ENCODE measurements around the gene MRPS11. TPM values are rescaled to one million over a fixed set of nuclear protein-coding genes. Genes with fewer than 3 reads are reported as not detected.
"Not testable (repeated sequence)": the region's sequence is repeated elsewhere in the genome, so short reads cannot be mapped to it uniquely, and the experiment has no call there.

Gene MRPS11
- total RNA-seq, 2 experiments from 2014 or later = 76.7 to 78.1 TPM

DNA sequence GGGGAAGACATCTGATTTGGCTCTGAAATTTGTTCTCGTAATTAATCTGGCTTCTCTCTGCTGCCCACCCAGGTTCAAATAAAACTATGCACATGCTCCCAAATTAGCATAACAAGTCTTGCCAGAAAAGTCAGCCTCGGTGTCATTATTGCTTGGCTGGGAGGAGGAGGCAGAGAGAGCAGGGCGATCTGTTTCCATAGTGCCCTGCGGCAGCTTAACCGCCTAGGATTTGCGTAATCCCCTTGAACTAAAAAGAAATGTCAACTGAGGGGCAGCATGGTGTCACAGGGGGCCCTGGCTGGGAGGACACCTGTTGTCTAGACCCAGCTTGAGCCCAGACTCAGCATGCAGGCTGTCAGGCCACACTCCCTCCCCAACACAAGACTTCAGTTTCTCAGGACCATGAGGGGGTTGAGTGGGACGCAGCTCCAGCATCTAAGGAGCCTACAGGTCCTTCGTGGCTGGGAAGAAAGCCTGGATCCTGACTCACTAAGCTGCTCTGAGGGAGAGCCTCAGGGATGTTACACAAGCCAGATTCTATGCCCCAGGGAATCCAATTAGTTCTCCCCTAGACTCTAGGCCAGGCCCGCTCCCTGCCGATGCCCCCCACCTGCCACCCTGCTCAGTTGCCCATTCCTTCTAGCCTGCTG lies 17.3 kb downstream of the MRPS11 start:
- POLR2A ChIA-PET = no interaction called here
- CTCF ChIA-PET = no interaction called here

DNA sequence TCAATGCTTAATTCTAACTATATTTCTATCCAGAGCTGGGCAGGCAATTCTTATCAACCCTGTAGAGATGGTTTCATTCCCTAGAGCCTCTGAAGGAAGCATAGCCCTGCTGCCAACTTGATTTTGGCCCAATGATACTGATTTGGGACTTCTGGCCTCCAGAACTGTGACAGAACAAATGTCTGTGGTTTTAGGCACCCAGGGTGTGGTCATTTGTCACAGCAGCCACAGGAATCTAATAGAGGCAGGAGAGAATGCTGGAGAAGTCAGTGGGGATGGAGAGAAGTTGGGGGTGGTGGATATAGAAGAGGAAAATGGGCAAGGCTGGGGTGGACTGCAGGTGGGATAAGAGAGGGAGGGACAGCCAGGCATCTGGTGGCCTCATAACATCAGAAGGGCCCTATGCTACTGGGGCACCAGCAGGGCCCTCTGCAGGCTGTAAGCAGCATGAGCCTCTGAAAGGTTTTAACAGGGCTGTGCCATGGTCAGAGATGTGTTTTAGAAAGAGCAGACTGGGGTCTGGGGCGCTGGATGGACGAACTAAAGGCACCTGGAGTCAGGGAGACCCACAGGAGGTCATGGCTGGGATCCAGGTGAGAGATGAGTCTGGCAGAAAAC lies 19.8 kb downstream of the MRPS11 start:
- POLR2A ChIA-PET = no interaction called here
- CTCF ChIA-PET = no interaction called here

DNA sequence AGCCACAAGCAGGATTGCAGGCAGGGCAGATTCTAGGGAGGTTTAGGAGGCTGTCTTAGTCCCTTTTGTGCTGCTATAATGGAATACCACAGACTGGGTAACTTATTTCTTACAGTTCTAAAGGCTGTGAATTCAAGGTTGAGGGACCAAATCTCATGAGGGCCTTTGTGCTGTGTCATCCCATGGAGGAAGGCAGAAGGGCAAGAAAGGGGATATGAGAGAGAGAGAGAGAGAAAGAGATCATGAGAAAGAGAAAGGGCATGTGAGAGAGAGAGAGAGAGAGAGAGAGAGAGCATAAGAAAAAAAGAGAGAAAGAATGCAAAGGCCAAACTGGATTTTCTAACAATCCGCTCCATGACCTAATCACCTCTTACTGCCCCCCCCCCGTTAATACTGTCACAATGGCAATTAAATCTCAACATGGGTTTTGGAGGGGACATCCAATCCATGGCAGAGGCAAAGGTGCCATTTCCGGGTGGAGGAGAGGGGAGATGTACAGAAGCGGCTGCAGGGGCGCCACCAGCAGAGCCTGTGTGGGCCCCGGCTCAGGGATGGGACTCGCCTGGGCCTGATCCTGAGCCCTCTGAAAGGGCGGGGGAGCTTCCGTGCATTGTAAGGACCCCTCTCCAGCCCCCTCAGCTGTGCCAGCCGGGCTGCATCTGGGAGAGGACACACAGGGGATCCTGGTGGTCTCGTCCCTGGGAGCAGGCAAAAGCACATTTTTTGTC lies 20.5 kb downstream of the MRPS11 start:
- ChIA-PET POLR2A (interaction anchor here (0.6 kb wide), 1 partner anchor 124 kb away, joined by 4 read pairs; no protein-coding TSS in a partner anchor), CTCF (no interaction called here)

DNA sequence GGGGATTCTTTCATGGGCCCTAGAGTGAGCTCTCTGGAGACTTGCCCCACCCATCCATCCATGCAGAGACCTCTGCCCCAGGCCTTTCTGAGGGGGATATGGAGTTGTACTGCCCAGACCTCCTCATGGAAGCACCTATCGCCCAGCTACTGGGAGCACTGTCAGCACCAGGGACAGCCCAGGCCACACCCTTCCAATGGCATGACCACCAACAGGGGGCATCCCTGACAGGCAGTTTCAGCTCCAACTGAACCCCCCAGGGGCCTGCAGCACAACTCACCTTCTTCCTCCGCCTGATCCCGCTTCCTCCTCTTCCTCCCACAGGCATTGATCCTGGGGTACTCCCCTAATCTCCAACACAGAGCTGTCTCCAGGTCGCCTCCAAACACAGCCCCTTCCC lies 21.8 kb downstream of the MRPS11 start:
- POLR2A ChIA-PET = no interaction called here

DNA sequence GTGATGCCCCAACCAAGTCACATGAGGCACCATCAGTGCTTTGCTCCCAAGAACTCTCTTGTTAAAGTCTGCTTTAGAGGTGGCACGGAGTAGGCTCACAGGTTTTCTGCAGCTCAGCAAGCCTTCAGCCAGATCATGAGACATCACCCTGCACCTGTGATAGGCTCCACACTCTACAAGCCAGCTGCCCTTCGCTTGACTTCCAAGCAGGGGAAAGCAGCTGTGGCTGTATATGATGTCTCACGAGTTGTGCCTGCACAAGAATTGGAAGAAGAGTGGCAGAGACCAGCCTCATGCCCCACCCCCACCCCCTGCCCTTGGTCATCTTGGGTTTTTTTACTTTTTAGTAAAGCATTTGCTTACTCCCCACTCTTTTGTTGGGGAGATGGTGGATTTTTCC lies 22.5 kb downstream of the MRPS11 start:
- CTCF ChIA-PET = no interaction called here
- POLR2A ChIA-PET = no interaction called here

More for the DNA sequence above, 21.8 kb downstream of the MRPS11 start:
- CTCF ChIA-PET = no interaction called here

DNA sequence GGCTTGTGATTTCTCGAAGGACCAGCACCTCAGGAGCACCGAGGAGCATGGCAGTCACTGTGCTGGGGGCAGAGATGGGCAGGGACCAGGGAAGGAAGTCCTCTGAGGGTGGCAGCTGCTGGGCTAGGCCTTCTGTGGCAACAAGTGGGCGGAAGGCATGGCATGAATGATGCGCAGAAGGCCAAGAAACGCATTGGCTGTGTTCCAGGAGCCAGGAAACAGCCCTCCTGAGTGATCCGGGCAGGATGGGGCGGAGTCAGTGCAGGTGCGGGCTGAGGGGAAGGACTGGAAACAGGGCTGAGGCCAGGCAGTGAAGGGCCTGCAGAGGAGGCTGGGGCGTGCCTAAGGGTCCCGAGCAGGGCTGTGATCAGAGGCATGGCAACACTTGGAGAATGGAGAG lies 23.6 kb downstream of the MRPS11 start:
- ChIA-PET POLR2A (no interaction called here), CTCF (no interaction called here)

DNA sequence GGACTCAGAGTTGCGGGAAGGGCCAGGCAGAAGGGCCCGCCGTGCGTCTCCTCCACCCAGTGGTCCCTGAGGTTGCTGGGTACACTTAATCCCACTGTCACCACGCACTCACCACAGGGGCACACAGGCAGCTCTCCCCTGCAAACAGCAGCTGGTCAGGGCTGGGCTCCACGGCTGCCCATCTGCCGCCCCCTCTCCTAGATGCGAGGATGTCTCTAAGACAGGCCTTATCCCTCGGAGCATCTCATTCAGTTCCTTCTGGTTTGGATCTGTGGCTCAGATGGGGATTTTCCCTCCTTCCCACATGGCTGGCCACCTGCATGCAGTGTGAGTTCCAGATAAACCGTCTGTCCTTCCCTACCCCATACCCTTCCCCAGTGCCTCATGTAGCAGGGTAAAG lies 26.3 kb downstream of the MRPS11 start:
- ChIA-PET POLR2A (no interaction called here), CTCF (no interaction called here)

DNA sequence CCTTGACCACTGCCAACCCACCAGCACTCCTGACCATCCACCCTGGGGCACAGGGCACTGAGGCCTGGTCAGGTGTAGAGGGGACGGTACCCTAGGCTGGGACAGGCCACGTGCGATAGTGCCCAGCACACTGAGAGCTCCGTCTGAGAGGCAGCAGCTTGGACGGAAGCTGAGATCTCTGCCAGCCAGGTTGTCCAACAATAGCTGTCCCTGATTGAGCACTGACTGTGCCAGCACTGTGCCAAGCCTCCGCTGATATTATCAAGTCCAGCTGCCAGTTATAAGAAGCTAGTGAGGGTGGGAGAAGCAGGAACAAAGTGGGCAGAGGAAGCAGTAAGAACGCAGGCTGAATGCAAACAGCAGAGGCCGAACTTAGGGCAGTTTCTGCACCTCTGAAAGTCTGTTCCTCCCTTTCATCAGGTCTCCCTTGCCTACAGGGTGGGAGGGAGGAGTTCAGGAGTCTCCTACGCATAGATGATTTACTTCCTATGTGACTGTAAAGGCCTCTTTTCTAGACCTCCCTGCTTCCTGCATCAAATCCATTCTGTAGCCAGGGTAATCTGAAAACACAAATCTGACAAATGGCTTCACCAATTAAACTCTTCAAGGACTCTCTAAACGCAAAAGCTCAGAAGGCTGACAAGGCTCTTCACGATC lies 29.7 kb downstream of the MRPS11 start:
- ChIA-PET CTCF (no interaction called here), POLR2A (no interaction called here)

DNA sequence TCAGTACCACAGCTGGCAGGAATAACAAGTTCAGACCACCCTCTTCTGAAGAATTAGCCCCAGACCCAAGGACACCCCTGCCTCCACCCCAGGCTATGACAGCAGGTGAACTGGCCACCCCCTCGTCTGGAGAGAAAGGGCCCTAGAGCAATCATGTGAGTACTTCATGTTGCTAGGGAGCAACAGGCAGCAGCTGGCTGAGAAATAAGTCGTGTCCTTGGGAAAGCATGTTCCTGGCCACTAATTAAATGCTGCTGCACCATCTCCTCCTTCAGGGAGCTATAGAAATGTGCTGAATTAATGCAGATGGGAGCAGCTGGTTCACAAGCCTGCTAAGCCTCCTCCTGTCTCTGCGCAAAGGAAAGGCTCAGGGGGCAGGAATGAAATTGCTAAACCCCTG lies 31.5 kb downstream of the MRPS11 start:
- ChIA-PET POLR2A (no interaction called here), CTCF (no interaction called here)

DNA sequence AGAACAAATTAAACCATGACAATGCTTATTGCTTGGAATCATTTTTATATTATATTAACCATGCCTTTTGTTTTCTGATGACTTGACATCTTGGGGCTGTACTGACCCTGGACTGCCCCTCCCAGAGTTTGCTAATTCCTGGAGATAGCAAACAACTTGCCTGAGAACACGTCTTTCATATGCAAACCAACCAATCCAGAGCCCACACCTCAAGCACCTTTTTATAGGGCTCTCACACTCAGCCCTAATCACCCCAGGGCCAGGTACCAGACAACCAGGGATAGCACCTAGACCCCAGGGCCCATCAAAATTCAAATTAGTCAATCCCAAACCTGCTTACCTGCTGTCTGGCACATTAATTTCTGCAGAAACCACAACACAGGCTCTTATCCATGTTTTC lies 36.9 kb downstream of the MRPS11 start:
- CTCF ChIA-PET = interaction anchor here (0.6 kb wide), 1 partner anchor 14 kb away, joined by 3 read pairs; no protein-coding TSS in a partner anchor

DNA sequence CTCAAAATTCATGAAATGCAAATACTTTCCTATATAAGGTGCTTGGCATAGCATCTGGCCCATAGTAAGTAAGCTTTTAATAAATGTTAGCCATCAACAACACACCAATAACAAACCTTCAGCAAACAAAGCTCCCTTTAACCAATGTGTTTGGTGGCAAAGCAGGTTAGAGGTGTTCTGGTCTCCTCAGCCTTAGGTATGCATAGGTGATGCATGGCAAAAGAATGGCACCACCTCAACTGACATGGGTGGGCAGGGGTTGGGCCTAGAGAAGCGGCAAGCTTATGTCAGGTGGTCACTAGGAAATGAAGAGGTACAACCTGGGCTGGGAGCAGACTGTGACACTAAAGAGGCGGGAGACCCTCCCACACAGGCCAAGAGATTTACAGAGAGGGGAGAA lies 38.2 kb downstream of the MRPS11 start:
- POLR2A ChIA-PET = no interaction called here
- CTCF ChIA-PET = no interaction called here

More for the DNA sequence above, 36.9 kb downstream of the MRPS11 start:
- POLR2A ChIA-PET = no interaction called here

DNA sequence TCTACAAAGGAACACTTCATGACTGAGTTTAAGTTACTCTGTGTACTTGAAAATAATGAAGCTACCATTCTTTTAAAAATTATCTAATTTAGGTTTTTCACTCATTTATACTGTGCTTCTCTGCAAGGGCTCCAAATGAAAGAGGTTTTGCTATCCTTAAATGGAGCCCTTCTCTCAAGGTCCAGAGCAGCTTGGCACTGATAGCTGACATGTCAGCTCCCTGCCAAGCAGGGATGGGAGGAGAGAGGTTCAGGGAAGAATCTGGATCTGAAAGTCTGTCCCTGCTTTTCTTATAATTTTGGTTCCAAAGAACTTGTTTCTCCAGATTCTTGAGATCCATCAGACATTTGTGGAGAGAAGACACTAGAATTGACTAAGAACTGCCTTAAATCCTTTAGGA lies 39.1 kb downstream of the MRPS11 start:
- ChIA-PET POLR2A (no interaction called here), CTCF (no interaction called here)

DNA sequence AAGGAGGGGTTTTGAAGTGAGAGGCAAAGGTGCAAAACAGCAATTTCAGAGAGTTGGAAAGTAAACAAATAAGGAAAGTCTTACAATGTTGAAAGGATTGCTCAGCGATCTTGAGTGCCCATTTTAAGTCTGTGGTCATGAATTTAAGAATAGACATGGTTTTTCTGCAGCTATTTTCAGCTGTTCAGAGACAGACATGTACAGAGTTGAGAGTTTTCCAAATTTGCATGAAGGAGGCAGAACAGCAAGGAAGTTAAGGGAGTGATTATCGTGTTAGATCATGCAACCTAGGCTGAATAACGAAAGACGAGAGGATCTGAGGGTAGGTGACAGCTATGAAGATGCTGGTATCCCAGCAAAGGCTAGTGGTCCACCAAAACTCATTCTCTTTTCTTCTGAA lies 41.8 kb downstream of the MRPS11 start:
- CTCF ChIA-PET = no interaction called here
- POLR2A ChIA-PET = no interaction called here

DNA sequence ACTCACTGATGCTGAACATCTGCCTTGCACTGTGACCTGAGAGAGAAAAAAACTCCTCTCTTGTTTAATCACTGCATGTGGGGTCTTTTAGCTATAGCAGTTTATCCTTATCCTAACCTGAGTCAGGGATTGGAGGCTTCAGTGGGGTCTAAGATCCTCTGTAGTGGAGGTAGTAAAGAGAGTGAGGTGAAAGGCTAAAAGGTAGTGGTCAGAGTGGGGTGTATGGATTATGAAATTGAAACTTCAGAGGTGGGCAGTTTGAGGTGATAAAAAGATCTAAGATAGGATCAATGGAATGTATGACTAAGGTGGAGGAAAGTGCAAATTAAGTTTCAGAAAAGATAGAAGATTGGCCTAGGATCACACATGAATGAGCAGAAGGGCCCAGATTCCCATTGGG lies 42.5 kb downstream of the MRPS11 start:
- ChIA-PET CTCF (no interaction called here), POLR2A (no interaction called here)

DNA sequence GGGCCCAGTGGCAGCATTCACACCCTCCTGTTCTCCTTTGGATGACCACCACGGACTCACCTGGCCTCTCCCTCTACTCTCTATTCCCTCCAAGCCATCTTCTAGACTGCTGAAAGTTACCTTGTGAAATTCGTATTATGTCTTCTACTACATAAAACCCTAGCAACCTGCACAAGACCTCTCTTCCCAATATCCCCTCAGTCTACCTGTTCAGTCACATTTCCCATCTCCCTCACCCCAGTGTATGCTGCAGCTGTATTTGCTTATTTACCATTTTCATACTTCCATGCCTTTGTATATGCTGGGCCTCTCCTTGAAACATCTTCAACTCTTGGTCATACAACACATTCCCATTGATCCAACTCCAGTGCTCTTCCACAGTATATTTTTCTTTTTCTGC lies 43.7 kb downstream of the MRPS11 start:
- CTCF ChIA-PET = no interaction called here

DNA sequence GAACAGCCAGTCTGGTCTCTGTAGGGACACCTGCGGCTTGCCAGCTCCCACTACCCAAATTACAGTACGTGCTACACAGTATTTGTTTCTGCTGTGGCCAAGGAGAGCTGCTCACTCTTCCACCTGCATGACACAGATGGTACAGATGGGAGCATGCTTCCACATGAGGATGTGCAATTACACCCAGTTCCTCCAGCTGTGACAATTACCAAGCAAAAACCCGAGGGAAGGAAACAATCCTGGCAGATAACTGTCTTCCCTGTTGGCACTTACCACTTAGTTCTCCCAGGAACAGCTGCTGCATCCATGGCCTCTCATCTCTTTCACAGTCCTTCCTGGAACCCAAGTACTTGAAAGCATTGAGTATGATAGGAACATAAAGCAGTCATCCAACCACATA lies 44.6 kb downstream of the MRPS11 start:
- ChIA-PET POLR2A (no interaction called here), CTCF (interaction anchor here (1.2 kb wide), 1 partner anchor 34 kb away, joined by 3 read pairs; no protein-coding TSS in a partner anchor)

More for the DNA sequence above, 43.7 kb downstream of the MRPS11 start:
- POLR2A ChIA-PET = no interaction called here

DNA sequence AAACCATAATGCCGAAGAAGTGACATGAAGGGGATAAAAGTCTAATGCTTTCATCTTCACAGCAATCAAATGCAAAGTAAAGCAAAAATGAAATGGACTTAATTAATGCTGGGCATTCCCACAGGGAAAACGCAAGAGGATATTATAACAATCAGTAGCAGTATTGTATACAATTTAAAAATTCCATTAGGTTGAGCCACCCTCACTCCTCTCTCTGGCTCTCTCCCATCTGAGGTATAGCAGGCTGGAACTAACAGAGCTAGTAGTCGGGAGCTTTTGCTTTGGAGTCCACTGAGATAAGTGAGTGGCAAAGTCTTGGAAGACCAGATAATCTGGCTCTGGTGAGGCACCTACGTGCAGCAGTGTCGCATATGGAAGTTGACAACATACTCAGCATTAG lies 45.1 kb downstream of the MRPS11 start:
- ChIA-PET POLR2A (no interaction called here), CTCF (interaction anchor here (1.2 kb wide), 1 partner anchor 34 kb away, joined by 3 read pairs; no protein-coding TSS in a partner anchor)

DNA sequence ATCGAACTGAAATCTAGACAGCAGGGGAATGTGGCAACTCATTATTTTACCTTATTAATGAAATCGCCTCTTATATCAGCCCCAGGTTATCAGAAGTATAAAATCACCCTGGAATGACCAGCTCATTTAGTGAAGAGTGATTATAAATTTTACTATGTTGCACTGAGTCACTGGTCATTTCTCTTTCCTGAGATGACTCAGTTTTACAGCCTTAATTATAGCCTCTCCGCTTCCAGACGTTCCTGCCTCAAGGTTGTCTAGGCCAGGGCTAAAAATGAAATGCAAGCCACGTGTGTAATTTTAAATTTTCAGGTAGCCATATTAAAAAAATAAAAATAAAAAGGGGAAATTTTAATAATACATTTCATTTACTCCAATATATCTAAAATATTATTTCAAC lies 45.7 kb downstream of the MRPS11 start:
- ChIA-PET CTCF (no interaction called here), POLR2A (no interaction called here)

DNA sequence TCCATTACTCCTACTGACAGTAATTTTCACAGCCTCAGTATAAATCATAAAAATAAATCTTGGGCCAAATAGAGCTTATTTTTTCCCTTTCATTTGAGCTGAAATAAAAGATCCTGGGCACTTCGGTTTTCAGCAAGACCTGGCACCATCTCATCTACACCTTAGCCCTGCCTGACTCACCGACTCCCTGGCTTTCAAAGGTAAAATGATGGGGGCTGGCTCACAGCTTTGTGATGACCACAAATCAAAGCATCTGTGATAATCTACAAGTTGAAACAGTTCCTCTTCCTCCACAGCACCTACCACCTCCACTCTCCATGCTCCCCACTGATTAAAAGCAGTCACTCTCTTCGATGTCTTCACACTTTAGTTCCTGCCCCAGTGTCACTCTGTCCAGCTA lies 51.4 kb downstream of the MRPS11 start:
- POLR2A ChIA-PET = no interaction called here
- CTCF ChIA-PET = no interaction called here

DNA sequence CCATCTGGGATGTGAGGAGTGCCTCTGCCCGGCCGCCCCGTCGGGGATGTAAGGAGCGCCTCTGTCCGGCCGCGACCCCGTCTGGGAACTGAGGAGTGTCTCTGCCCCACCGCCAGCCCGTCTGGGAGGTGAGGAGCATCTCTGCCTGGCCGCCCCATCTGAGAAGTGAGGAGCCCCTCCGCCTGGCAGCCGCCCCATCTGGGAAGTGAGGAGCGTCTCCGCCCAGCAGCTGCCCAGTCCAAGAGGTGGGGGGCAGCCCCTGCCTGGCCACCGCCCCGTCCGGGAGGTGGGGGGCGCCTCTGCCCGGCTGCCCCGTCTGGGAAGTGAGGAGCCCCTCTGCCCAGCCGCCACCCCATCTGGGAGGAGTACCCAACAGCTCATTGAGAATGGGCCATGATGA lies 56.6 kb downstream of the MRPS11 start:
- POLR2A ChIA-PET, CTCF ChIA-PET: not testable (repeated sequence)

DNA sequence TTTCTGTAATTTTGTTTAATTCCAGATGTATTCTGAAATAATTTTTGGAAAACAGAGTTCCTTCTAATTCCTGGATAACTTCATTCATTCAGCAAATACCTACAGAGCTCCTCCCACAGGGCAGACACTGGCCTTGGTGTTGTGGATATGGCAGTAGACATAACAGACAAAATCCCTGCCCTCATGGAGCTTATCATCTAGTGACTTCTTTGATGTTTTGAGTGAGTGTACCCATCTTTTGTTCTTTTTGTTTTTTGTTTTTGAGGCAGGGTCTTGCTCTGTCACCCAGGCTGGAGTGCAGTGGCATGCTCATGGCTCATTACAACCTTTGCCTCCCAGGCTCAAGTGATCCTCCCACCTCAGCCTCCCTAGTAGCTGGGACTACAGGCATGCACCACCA lies 57.9 kb downstream of the MRPS11 start:
- POLR2A ChIA-PET = interaction anchor here (0.7 kb wide), 1 partner anchor 23 kb away, joined by 3 read pairs; no protein-coding TSS in a partner anchor
- CTCF ChIA-PET = interaction anchor here (0.6 kb wide), 1 partner anchor 101 kb away, joined by 3 read pairs; no protein-coding TSS in a partner anchor

Data from activated CD8-positive, alpha-beta memory T cell treated with anti-CD3 and anti-CD28 coated beads for 36 hours (primary cell).